ENCODE measurements around the gene TSPAN8.

GRCh38 chr12:71183846-71184245, 26.0 kb upstream of the TSPAN8 start:
- TF ChIP-seq CTCF (conservative IDR thresholded peaks at IDR 0.05) (no peak), ZFX (IDR thresholded peaks at IDR 0.05) (no peak)
